OCI-LY3 (cell line): ENCODE data around the gene BAZ2B.

ENCODE experiments used
- H2AFZ ChIP-seq: fragments of 200-600, 300-600 bp; shearing (Covaris generic); 2 replicates; pipeline ENCODE4 v1.6.0; 2014; ENCODE audit warnings: antibody characterized with exemption, low read depth, low read length
- H3K27ac ChIP-seq: fragments of 200-600, 300-600 bp; sonication (generic); 2 replicates; pipeline ENCODE4 v1.5.1; 2014; ENCODE audit warnings: mild to moderate bottlenecking, low read length, moderate library complexity, mixed read lengths
- H3K27me3 ChIP-seq: fragments of 200-600, 300-600 bp; sonication (generic); 2 replicates; pipeline ENCODE4 v1.6.1; 2014; ENCODE audit warnings: low read depth, low read length, mixed read lengths
- H3K36me3 ChIP-seq: fragments of 200-600, 300-600 bp; sonication (generic); replicated peaks from 2 replicates; pipeline ENCODE3; 2014; ENCODE audit warnings: low read depth, low read length, mixed read lengths
- H3K4me1 ChIP-seq: fragments of 300-600, 200-600 bp; sonication (generic); 2 replicates; pipeline ENCODE4 v1.6.1; 2014; ENCODE audit warnings: low read length, mixed read lengths
- H3K4me2 ChIP-seq: fragments of 200-600, 300-600 bp; sonication (generic); 2 replicates; pipeline ENCODE4 v1.6.1; 2014; ENCODE audit warnings: low read length, mixed read lengths
- H3K4me3 ChIP-seq: fragments of 300-600, 200-600 bp; sonication (generic); 2 replicates; pipeline ENCODE4 v1.5.1; 2014; ENCODE audit warnings: antibody characterized with exemption, mild to moderate bottlenecking, low read length, moderate library complexity
- H3K79me2 ChIP-seq: fragments of 300-600, 200-600 bp; shearing (Covaris generic); 2 replicates; pipeline ENCODE4 v1.6.1; 2014; ENCODE audit warnings: mild to moderate bottlenecking, low read length, mixed read lengths
- H3K9ac ChIP-seq: fragments of 300-600, 200-600 bp; shearing (Covaris generic); 2 replicates; pipeline ENCODE4 v1.6.0; 2014; ENCODE audit warnings: mild to moderate bottlenecking, low read length, moderate library complexity
- H3K9me3 ChIP-seq: fragments of 200-600, 300-600 bp; shearing (Covaris generic); 2 replicates; pipeline ENCODE4 v1.6.1; 2014; ENCODE audit warnings: low read length, mixed read lengths; ENCODE audit not compliant: insufficient read depth
- H4K20me1 ChIP-seq: fragments of 200-600, 300-600 bp; sonication (generic); 2 replicates; pipeline ENCODE4 v1.6.1; 2016; ENCODE audit warnings: low read length, mixed read lengths; ENCODE audit not compliant: insufficient read depth
- EZH2phosphoT487 ChIP-seq: fragments of 200-600 bp; shearing (Covaris generic); IDR thresholded peaks from 2 replicates; pipeline ENCODE4 v1.6.1; 2018; ENCODE audit warnings: antibody characterized with exemption, mixed run types, low read depth
- TF ChIP-seq, protein P1 (sequence below): fragments of 200-600, 300-600 bp; sonication (generic); IDR thresholded peaks from 2 replicates; pipeline ENCODE4 v1.5.1; 2014; ENCODE audit warnings: antibody characterized with exemption, low read length, low read depth

The BAZ2B gene

DNA sequence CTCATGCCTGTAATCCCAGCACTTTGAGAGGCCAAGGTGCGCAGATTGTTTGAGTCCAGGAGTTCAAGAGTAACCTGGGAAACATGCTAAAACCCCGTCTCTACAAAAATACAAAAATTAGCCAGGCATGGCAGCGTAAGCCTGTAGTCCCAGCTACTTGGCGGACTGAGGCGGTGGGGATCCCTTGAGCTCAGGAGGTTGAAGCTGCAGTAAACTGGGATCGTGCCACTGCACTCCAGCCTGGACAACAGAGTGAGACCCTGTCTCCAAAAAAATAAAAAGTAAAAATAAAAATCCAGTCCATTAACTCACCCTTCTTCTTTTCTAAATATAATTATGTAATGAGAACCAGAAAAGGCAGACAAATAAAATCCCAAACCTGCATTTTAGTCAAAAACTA lies 8.2 kb downstream of the BAZ2B start:
- no peaks in the 10 kb centered on the region for H3K4me1 ChIP-seq

DNA sequence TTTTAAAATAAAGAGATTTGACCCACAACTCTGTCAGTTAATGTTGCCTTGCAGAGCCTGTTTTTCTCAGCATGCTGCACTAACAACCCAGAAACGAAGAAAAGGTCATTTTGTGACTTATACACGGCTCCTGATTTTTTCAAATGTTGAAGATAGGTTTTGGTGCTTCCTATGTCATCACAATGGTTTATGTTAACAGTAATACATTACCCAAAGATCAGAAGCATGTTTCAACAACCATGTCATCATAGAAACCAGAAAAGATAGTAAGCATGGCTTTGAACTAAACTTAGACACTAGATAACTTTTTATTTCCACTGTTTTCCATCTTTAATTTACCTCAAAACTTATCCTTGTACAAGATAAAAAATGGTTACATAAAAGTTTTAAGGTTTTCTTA lies 10.1 kb downstream of the BAZ2B start:
- Histone ChIP-seq H4K20me1 (no peaks in the 10 kb centered on the region), H3K79me2 (no peaks in the 10 kb centered on the region)

More for the DNA sequence above, 8.2 kb downstream of the BAZ2B start:
- Histone ChIP-seq H3K4me2 (no peak overlapping the region), H3K9ac (no peak overlapping the region), H2AFZ (no peak overlapping the region), H3K79me2 (no peaks in the 10 kb centered on the region), H3K27ac (no peak overlapping the region), H3K27me3 (no peaks in the 10 kb centered on the region), H4K20me1 (no peaks in the 10 kb centered on the region), H3K9me3 (no peaks in the 10 kb centered on the region), H3K36me3 (no peaks in the 10 kb centered on the region), H3K4me3 (no peak overlapping the region)
- TF ChIP-seq, protein P1, sequence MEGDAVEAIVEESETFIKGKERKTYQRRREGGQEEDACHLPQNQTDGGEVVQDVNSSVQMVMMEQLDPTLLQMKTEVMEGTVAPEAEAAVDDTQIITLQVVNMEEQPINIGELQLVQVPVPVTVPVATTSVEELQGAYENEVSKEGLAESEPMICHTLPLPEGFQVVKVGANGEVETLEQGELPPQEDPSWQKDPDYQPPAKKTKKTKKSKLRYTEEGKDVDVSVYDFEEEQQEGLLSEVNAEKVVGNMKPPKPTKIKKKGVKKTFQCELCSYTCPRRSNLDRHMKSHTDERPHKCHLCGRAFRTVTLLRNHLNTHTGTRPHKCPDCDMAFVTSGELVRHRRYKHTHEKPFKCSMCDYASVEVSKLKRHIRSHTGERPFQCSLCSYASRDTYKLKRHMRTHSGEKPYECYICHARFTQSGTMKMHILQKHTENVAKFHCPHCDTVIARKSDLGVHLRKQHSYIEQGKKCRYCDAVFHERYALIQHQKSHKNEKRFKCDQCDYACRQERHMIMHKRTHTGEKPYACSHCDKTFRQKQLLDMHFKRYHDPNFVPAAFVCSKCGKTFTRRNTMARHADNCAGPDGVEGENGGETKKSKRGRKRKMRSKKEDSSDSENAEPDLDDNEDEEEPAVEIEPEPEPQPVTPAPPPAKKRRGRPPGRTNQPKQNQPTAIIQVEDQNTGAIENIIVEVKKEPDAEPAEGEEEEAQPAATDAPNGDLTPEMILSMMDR = no peak
- no peak for TF ChIP-seq EZH2phosphoT487

DNA sequence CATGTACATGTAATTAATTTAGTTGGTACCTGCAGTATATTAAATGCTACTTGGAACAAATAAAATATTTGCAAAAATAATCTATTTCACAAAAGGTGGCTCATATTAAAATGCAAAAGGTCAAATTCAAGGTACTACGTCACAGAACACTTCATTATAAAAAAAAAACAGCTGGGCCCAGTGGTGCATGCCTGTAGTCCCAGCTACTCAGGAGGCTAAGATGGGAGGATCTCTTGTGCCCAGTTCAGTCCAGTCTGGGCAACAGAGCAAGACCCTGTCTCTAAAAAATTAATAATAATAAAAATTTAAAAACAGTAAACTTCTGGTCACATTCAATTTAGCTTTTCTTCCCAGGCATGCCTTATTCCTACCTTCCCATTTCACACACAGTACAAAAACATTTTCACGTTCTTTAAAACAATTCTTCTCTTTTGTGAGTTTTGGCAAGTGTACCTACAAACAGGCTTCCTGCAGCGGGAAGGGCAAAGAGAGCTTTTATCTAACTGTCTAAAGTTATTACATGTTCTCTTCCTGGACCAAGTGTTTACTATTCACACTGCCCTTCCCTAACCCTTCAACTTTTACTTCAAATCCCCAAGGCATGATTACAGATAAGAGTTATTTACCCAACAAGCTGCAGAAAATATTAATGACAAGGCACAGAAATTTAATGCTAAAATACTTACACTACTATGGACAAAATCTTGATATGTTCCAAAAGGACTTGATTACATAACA lies 10.7 kb downstream of the BAZ2B start:
- H2AFZ ChIP-seq = no peak overlapping the region
- TF ChIP-seq, protein P1 = no peak
- TF ChIP-seq EZH2phosphoT487 = no peak
- H3K27ac ChIP-seq = no peak overlapping the region
- no peaks in the 10 kb centered on the region for H3K27me3 ChIP-seq
- no peaks in the 10 kb centered on the region for H3K79me2 ChIP-seq
- no peaks in the 10 kb centered on the region for H4K20me1 ChIP-seq
- H3K36me3 ChIP-seq = no peaks in the 10 kb centered on the region
- H3K4me2 ChIP-seq = no peak overlapping the region
- no peak overlapping the region for H3K9ac ChIP-seq
- H3K4me3 ChIP-seq = no peak overlapping the region
- no peaks in the 10 kb centered on the region for H3K4me1 ChIP-seq
- no peaks in the 10 kb centered on the region for H3K9me3 ChIP-seq

More for the DNA sequence above, 10.1 kb downstream of the BAZ2B start:
- Histone ChIP-seq H3K9me3 (no peaks in the 10 kb centered on the region), H3K9ac (no peak overlapping the region), H3K4me2 (no peak overlapping the region), H2AFZ (no peak overlapping the region), H3K36me3 (no peaks in the 10 kb centered on the region), H3K4me3 (no peak overlapping the region), H3K27me3 (no peaks in the 10 kb centered on the region), H3K4me1 (no peaks in the 10 kb centered on the region), H3K27ac (no peak overlapping the region)
- TF ChIP-seq, protein P1 = no peak
- TF ChIP-seq EZH2phosphoT487 = no peak

DNA sequence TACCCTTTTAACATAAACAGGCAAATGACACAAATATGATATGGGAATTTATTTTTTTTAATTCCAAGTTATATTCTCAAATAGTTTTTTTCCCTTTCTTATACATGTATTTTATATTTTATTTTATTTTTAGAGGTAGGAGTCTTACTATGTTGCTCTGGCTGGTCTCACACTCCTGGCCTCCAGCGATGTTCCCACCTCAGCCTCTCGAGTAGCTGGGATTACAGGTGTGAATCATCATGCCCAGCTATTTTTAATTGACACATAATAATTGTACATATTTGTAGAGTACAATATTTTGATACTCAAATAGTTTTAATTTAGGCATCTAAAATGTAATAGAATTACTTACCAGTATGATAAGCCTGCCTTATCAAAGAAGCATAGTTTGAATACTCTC lies 12.2 kb downstream of the BAZ2B start:
- Histone ChIP-seq H3K4me1 (no peaks in the 10 kb centered on the region), H3K4me3 (no peak overlapping the region), H4K20me1 (no peaks in the 10 kb centered on the region), H3K36me3 (no peaks in the 10 kb centered on the region), H3K9me3 (no peaks in the 10 kb centered on the region), H3K79me2 (no peaks in the 10 kb centered on the region), H3K9ac (no peak overlapping the region), H2AFZ (no peak overlapping the region), H3K4me2 (no peak overlapping the region), H3K27me3 (no peaks in the 10 kb centered on the region), H3K27ac (no peak overlapping the region)
- TF ChIP-seq EZH2phosphoT487 = no peak
- TF ChIP-seq, protein P1 = no peak
